ENCODE data around the gene RASSF8.

Gene RASSF8

DNA sequence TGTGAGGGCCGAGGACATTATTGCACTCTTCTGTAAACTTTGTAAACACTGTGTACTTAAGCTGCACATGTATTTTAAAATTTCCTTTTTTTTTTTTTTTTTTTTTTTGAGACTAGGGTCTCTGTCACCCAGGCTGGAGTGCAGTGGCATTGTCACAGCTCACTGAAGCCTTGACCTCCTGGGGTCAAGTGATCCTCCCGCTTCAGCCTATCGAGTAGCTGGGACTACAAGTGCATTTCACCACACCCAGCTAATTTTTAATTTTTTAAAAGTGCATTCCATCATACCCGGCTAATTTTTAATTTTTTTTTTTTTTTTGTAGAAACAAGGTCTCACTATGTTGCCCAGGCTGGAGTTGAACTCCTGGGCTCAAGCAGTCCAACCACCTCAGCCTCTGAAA lies 42.4 kb downstream of the RASSF8 start:
- Histone ChIP-seq H3K9ac (ENCODE audit: low read length in 5 of 5) (no peak overlapping the region), H3K36me3 (ENCODE audit: control insufficient read depth in 5 of 5, insufficient read depth in 5 of 5, low read length in 5 of 5) (no peaks in the 10 kb centered on the region), H3K4me1 (ENCODE audit: control insufficient read depth in 5 of 5, insufficient read depth in 5 of 5, low read length in 5 of 5) (peaks cover 0 to 10% (median 4%) of the 10 kb centered on the region in 5 donors)

DNA sequence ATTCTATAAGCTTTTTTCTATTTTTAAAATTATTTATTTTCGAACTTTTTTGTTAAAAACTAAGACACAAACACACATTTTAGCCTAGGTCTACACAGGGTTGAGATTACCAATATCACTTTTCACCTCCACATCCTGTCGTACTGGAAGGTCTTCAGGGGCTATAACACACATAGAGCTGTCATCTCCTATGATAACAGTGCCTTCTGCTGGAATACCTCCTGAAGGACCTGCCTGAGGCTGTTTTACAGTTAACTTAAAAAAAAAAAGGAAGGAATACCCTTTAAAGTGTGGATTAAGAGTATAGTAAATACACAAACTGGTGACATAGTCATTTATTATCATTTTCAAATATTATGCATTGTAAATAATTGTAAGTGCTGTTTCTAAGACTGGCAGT lies 43.0 kb downstream of the RASSF8 start:
- Histone ChIP-seq H3K27ac (ENCODE audit: low read depth, low read length) (no peak overlapping the region), H3K27me3 (ENCODE audit: control insufficient read depth in 5 of 5, insufficient read depth in 4 of 5, low read length in 5 of 5) (no peaks in the 10 kb centered on the region), H3K36me3 (ENCODE audit: control insufficient read depth in 5 of 5, insufficient read depth in 5 of 5, low read length in 5 of 5) (no peaks in the 10 kb centered on the region), H3K9me3 (ENCODE audit: control insufficient read depth in 5 of 5, low read length in 5 of 5) (peaks cover 0 to 6% (median 3%) of the 10 kb centered on the region in 5 donors), H3K9ac (ENCODE audit: low read length in 5 of 5) (no peak overlapping the region), H3K4me3 (ENCODE audit: low read depth in 1 of 5, low read length in 5 of 5) (no peak overlapping the region), H3K4me1 (ENCODE audit: control insufficient read depth in 5 of 5, insufficient read depth in 5 of 5, low read length in 5 of 5) (peaks cover 0 to 10% (median 4%) of the 10 kb centered on the region in 5 donors)

More for the DNA sequence above, 42.4 kb downstream of the RASSF8 start:
- no peak overlapping the region for H3K27ac ChIP-seq (ENCODE audit: low read depth, low read length)
- H3K27me3 ChIP-seq (ENCODE audit: control insufficient read depth in 5 of 5, insufficient read depth in 4 of 5, low read length in 5 of 5): no peaks in the 10 kb centered on the region
- H3K4me3 ChIP-seq (ENCODE audit: low read depth in 1 of 5, low read length in 5 of 5): no peak overlapping the region
- peaks cover 0 to 6% (median 3%) of the 10 kb centered on the region in 5 donors for H3K9me3 ChIP-seq (ENCODE audit: control insufficient read depth in 5 of 5, low read length in 5 of 5)

DNA sequence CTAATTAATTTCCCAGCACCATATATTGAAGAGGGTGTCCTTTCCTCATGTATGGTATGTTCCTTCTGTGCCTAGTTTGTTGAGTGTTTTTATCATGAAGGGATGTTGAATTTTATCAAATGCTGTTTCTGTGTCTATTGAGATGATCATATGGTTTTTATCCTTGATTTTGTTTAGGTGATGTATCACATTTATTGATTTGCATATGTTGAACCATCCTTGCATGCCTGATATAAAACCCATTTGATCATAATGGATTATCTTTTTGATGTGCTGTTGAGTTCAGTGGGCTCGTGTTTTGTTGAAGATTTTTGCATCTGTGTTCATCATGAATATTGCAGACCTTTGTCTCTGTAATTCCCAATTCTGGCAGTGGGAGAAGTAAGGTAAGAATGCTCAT lies 44.6 kb downstream of the RASSF8 start:
- no peaks in the 10 kb centered on the region for H3K27me3 ChIP-seq (ENCODE audit: control insufficient read depth in 5 of 5, insufficient read depth in 4 of 5, low read length in 5 of 5)
- peaks cover 0 to 2% (median 0%) of the 10 kb centered on the region in 5 donors for H3K4me1 ChIP-seq (ENCODE audit: control insufficient read depth in 5 of 5, insufficient read depth in 5 of 5, low read length in 5 of 5)
- H3K36me3 ChIP-seq (ENCODE audit: control insufficient read depth in 5 of 5, insufficient read depth in 5 of 5, low read length in 5 of 5): no peaks in the 10 kb centered on the region
- H3K4me3 ChIP-seq (ENCODE audit: low read depth in 1 of 5, low read length in 5 of 5): no peak overlapping the region
- peaks cover 0 to 6% (median 3%) of the 10 kb centered on the region in 5 donors for H3K9me3 ChIP-seq (ENCODE audit: control insufficient read depth in 5 of 5, low read length in 5 of 5)
- H3K27ac ChIP-seq (ENCODE audit: low read depth, low read length): no peak overlapping the region
- no peak overlapping the region for H3K9ac ChIP-seq (ENCODE audit: low read length in 5 of 5)

DNA sequence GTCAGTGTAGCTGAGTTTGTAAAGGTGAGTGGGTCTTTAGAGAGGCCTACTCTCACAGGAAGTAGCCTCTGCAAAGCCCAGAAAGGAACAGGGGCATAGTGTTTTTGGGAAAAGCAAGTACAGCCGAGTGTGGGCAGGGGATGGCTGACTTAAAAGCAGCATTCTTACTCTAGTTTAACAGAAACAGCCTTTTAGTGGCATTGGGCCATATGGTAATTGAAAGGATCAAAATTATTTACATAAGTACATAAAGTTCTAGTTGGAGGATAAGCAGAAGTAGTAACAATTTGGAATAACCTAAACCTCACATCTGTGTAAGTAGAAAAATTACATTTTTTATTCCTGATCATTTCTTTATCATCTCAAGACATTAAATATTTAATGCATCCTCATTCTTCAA lies 49.1 kb downstream of the RASSF8 start:
- Histone ChIP-seq H3K4me3 (ENCODE audit: low read depth in 1 of 5, low read length in 5 of 5) (no peak overlapping the region), H3K36me3 (ENCODE audit: control insufficient read depth in 5 of 5, insufficient read depth in 5 of 5, low read length in 5 of 5) (no peaks in the 10 kb centered on the region), H3K9me3 (ENCODE audit: control insufficient read depth in 5 of 5, low read length in 5 of 5) (peaks cover 0 to 6% (median 2%) of the 10 kb centered on the region in 5 donors), H3K9ac (ENCODE audit: low read length in 5 of 5) (no peak overlapping the region), H3K27ac (ENCODE audit: low read depth, low read length) (no peak overlapping the region), H3K27me3 (ENCODE audit: control insufficient read depth in 5 of 5, insufficient read depth in 4 of 5, low read length in 5 of 5) (no peaks in the 10 kb centered on the region), H3K4me1 (ENCODE audit: control insufficient read depth in 5 of 5, insufficient read depth in 5 of 5, low read length in 5 of 5) (peaks cover 6 to 21% (median 14%) of the 10 kb centered on the region in 5 donors)

DNA sequence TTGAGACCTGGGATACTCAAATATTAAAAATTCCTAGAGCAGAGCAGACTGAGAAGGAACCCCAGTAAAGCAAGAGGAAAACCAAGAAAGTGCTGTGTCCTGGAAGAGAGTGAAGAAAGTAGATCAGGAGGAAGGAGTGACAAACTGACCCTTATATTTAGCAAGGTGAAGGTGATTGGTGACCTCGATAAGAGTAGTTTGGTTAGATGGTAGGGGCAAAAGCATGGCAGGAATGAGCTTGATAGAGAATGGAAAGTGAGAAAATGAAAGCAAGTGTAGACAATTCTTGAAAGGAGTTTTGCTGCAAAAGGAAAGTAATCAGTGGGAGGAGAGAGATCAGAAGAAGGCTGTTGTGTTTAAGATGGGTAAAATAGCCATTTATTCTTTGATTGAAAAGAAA lies 51.1 kb downstream of the RASSF8 start:
- Histone ChIP-seq H3K4me1 (ENCODE audit: control insufficient read depth in 5 of 5, insufficient read depth in 5 of 5, low read length in 5 of 5) (peaks cover 6 to 21% (median 14%) of the 10 kb centered on the region in 5 donors), H3K27ac (ENCODE audit: low read depth, low read length) (peak overlapping the region; percentile 68), H3K9me3 (ENCODE audit: control insufficient read depth in 5 of 5, low read length in 5 of 5) (no peaks in the 10 kb centered on the region)

DNA sequence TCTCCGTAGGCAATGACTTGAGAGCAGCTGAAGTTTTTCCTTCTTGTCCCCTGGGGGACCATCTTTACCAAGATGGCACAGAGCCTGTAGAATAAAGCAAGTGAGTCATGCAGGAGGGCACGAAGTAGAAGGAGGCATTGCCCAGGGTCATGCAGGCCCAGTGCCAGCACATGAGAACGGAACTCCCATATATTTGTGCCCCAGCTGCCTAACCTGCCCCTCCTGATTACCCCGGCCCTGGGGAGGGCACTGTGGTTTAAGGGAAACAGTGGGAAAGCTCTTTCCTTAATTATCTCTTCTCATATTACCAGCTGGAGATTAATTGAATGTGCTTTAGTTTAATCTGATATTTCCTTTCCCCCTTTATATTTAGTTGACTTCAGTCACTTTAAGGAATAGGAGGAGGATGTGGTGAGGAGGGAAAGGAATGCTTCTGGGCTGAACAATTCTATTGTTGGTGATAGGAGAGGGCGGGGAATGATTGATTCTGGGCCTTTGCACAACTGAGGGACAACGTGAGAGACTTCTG lies 51.9 kb downstream of the RASSF8 start:
- Histone ChIP-seq H3K27me3 (ENCODE audit: control insufficient read depth in 5 of 5, insufficient read depth in 4 of 5, low read length in 5 of 5) (no peaks in the 10 kb centered on the region), H3K4me3 (ENCODE audit: low read depth in 1 of 5, low read length in 5 of 5) (no peak overlapping the region), H3K4me1 (ENCODE audit: control insufficient read depth in 5 of 5, insufficient read depth in 5 of 5, low read length in 5 of 5) (peaks cover 6 to 21% (median 14%) of the 10 kb centered on the region in 5 donors)

More for the DNA sequence above, 51.1 kb downstream of the RASSF8 start:
- no peak overlapping the region for H3K9ac ChIP-seq (ENCODE audit: low read length in 5 of 5)
- no peaks in the 10 kb centered on the region for H3K36me3 ChIP-seq (ENCODE audit: control insufficient read depth in 5 of 5, insufficient read depth in 5 of 5, low read length in 5 of 5)
- no peak overlapping the region for H3K4me3 ChIP-seq (ENCODE audit: low read depth in 1 of 5, low read length in 5 of 5)
- H3K27me3 ChIP-seq (ENCODE audit: control insufficient read depth in 5 of 5, insufficient read depth in 4 of 5, low read length in 5 of 5): no peaks in the 10 kb centered on the region

DNA sequence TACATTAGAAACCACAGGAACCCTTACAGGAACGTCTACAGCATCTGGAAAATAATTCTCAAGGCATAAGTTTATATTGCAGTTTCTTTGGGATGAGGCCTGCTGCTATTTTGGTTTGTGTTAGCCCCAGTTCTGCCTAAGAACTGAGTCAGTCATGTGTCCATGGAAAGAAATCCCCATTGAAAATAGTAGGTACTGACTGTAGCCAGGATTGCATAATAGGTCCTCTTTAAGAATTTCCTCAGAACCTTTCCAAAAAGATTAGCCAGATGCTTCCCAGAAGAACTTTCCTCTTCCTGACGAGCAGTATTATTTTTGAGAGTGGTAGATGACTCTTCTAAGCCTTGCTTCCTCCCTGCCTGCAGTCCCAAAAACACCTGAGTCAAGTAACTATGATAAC lies 52.6 kb downstream of the RASSF8 start:
- H3K27me3 ChIP-seq (ENCODE audit: control insufficient read depth in 5 of 5, insufficient read depth in 4 of 5, low read length in 5 of 5): no peaks in the 10 kb centered on the region
- no peak overlapping the region for H3K9ac ChIP-seq (ENCODE audit: low read length in 5 of 5)
- peak overlapping the region; percentile 68 for H3K27ac ChIP-seq (ENCODE audit: low read depth, low read length)
- H3K4me3 ChIP-seq (ENCODE audit: low read depth in 1 of 5, low read length in 5 of 5): no peak overlapping the region
- H3K4me1 ChIP-seq (ENCODE audit: control insufficient read depth in 5 of 5, insufficient read depth in 5 of 5, low read length in 5 of 5): peaks cover 6 to 21% (median 14%) of the 10 kb centered on the region in 5 donors
- H3K36me3 ChIP-seq (ENCODE audit: control insufficient read depth in 5 of 5, insufficient read depth in 5 of 5, low read length in 5 of 5): no peaks in the 10 kb centered on the region
- no peaks in the 10 kb centered on the region for H3K9me3 ChIP-seq (ENCODE audit: control insufficient read depth in 5 of 5, low read length in 5 of 5)

More for the DNA sequence above, 51.9 kb downstream of the RASSF8 start:
- no peaks in the 10 kb centered on the region for H3K9me3 ChIP-seq (ENCODE audit: control insufficient read depth in 5 of 5, low read length in 5 of 5)
- H3K27ac ChIP-seq (ENCODE audit: low read depth, low read length): peak overlapping the region; percentile 68
- H3K9ac ChIP-seq (ENCODE audit: low read length in 5 of 5): peak overlapping the region in 1 of 5 donors; percentile 4
- H3K36me3 ChIP-seq (ENCODE audit: control insufficient read depth in 5 of 5, insufficient read depth in 5 of 5, low read length in 5 of 5): no peaks in the 10 kb centered on the region

DNA sequence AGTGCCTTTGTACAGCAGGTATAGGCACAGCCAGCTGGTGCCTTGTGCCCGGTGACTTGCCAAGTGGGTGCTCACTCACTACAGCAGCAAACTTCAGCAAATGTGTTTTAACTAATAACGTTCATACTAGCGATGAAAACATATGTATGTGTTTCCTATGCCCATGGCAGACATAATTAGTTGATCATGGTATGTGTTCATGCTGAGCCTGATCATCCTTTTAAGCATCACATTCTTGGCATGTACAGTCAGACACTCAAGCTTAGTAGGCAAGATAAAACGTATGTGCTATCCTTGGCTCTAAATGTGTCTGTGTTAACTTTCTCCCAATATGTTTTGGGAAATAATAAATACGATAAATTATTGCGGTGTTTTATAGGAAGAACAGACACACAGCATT lies 55.6 kb downstream of the RASSF8 start:
- Histone ChIP-seq H3K27me3 (ENCODE audit: control insufficient read depth in 5 of 5, insufficient read depth in 4 of 5, low read length in 5 of 5) (no peaks in the 10 kb centered on the region), H3K27ac (ENCODE audit: low read depth, low read length) (no peak overlapping the region), H3K4me1 (ENCODE audit: control insufficient read depth in 5 of 5, insufficient read depth in 5 of 5, low read length in 5 of 5) (peaks cover 6 to 21% (median 15%) of the 10 kb centered on the region in 5 donors), H3K9me3 (ENCODE audit: control insufficient read depth in 5 of 5, low read length in 5 of 5) (no peaks in the 10 kb centered on the region), H3K4me3 (ENCODE audit: low read depth in 1 of 5, low read length in 5 of 5) (no peak overlapping the region), H3K9ac (ENCODE audit: low read length in 5 of 5) (no peak overlapping the region), H3K36me3 (ENCODE audit: control insufficient read depth in 5 of 5, insufficient read depth in 5 of 5, low read length in 5 of 5) (no peaks in the 10 kb centered on the region)

DNA sequence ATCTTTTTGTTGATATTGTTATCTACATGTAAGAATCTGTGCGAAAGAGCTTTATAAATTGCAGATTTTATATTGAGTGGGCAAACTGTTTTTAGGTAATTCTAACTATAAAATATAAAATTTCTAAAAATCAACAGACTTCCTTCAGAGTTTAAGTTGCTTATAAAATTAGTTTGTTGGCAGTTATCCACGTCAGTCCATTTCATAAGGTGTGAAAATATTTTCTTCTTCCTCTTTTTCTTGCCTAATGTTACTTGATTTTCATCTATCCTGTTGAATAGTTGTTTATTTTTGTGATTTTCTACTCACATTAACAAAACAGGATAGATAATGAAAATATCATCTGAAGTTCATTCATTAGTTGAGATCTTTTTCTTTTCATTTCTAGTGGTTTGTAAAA lies 58.0 kb downstream of the RASSF8 start:
- no peaks in the 10 kb centered on the region for H3K27me3 ChIP-seq (ENCODE audit: control insufficient read depth in 5 of 5, insufficient read depth in 4 of 5, low read length in 5 of 5)
- H3K9me3 ChIP-seq (ENCODE audit: control insufficient read depth in 5 of 5, low read length in 5 of 5): no peaks in the 10 kb centered on the region
- no peak overlapping the region for H3K9ac ChIP-seq (ENCODE audit: low read length in 5 of 5)
- peaks cover 0 to 7% (median 2%) of the 10 kb centered on the region in 5 donors for H3K4me1 ChIP-seq (ENCODE audit: control insufficient read depth in 5 of 5, insufficient read depth in 5 of 5, low read length in 5 of 5)
- H3K4me3 ChIP-seq (ENCODE audit: low read depth in 1 of 5, low read length in 5 of 5): no peak overlapping the region
- H3K36me3 ChIP-seq (ENCODE audit: control insufficient read depth in 5 of 5, insufficient read depth in 5 of 5, low read length in 5 of 5): no peaks in the 10 kb centered on the region
- H3K27ac ChIP-seq (ENCODE audit: low read depth, low read length): no peak overlapping the region

DNA sequence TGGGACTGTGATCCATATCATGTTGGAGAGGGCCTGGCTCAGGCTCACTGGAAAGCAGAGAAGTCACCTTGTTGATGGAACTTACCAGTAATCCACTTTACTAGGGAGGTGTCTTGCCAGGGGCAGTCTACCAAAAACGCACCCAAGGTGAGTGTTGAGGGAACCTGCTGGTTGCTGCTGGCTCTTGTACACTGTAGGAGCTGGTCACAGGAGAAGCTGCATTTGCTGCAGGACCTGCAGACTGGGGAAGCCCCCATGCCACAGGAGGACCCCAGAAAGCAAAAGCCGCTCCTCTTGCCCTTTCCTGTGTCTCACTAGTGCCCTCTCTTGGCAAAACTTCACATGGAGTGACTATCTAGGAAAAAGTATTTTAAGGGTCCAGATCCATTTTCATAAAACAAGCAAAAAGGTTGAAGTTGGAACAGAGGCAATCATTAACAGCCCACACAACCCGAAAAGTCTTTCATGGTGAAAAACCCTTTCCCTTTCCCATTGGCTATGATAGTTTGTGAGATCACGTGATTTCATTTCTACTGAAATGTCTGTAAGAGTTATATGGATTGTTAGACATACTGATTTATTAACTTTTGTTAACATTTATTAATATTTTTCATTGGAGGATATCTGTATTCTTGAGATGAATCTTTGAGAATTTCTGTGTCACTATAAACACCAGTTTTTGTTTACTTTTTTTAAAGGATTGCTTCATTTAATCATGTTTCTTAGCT lies 59.2 kb downstream of the RASSF8 start:
- peaks cover 0 to 6% (median 2%) of the 10 kb centered on the region in 5 donors for H3K4me1 ChIP-seq (ENCODE audit: control insufficient read depth in 5 of 5, insufficient read depth in 5 of 5, low read length in 5 of 5)
- H3K36me3 ChIP-seq (ENCODE audit: control insufficient read depth in 5 of 5, insufficient read depth in 5 of 5, low read length in 5 of 5): no peaks in the 10 kb centered on the region
- H3K27me3 ChIP-seq (ENCODE audit: control insufficient read depth in 5 of 5, insufficient read depth in 4 of 5, low read length in 5 of 5): no peaks in the 10 kb centered on the region
- H3K4me3 ChIP-seq (ENCODE audit: low read depth in 1 of 5, low read length in 5 of 5): peak overlapping the region in 1 of 5 donors; percentile 41
- H3K9ac ChIP-seq (ENCODE audit: low read length in 5 of 5): no peak overlapping the region
- H3K9me3 ChIP-seq (ENCODE audit: control insufficient read depth in 5 of 5, low read length in 5 of 5): no peaks in the 10 kb centered on the region
- no peak overlapping the region for H3K27ac ChIP-seq (ENCODE audit: low read depth, low read length)

Measured in subcutaneous abdominal adipose tissue (tissue), 5 donors.